H1 (cell line): ENCODE measurements around the gene C15orf62. TPM values are rescaled to one million over a fixed set of nuclear protein-coding genes. Genes with fewer than 3 reads are reported as not detected.

Source experiments
- CTCF ChIA-PET: fragments of 300-600 bp; sonication (Branson Sonifier 250); formaldehyde crosslinking; loops from one replicate; lab custom pipeline; 2021; ENCODE audit not compliant: partially characterized antibody; lab: Charles Lee
- POLR2A ChIA-PET: fragments of 300-600 bp; sonication (Branson Sonifier 250); formaldehyde crosslinking; loops from one replicate; lab custom pipeline; 2021; ENCODE audit warnings: inconsistent platforms; ENCODE audit not compliant: partially characterized antibody; lab: Charles Lee
- DNase-seq, 2 experiments: peaks; one replicate each; pipeline versions ENCODE4 v3.0.0 to v3.0.0-alpha.2; 2010 to 2022; ENCODE audit warnings: low spot score in 2 of 2, low read depth in 1 of 2, mixed read lengths in 1 of 2
- FAIRE-seq: peaks from 2 replicates; lab custom pipeline; 2011; peaks lifted over from hg19 to GRCh38; lab: Jason Lieb, UNC
- H2AFZ ChIP-seq: 2 replicates; pipeline ENCODE4 v1.8.1; 2012; ENCODE audit warnings: low read length, inconsistent platforms
- H2AK5ac ChIP-seq: 2 replicates; pipeline ENCODE4 v1.6.1; 2013; ENCODE audit warnings: low read depth, low read length
- H2BK120ac ChIP-seq: replicated peaks from 2 replicates; pipeline ENCODE3; 2013; ENCODE audit warnings: low read depth, low read length, inconsistent platforms
- H2BK12ac ChIP-seq: 2 replicates; pipeline ENCODE4 v1.6.1; 2013; ENCODE audit warnings: low read depth, low read length
- H2BK15ac ChIP-seq: 2 replicates; pipeline ENCODE4 v1.6.1; 2013; ENCODE audit warnings: low read length
- H2BK20ac ChIP-seq: 2 replicates; pipeline ENCODE4 v1.6.1; 2013; ENCODE audit warnings: low read length
- H2BK5ac ChIP-seq: 2 replicates; pipeline ENCODE4 v1.6.1; 2013; ENCODE audit warnings: low read depth, low read length
- H3K14ac ChIP-seq: 2 replicates; pipeline ENCODE4 v1.6.1; 2013; ENCODE audit warnings: inconsistent platforms; ENCODE audit not compliant: insufficient read length
- H3K18ac ChIP-seq: 2 replicates; pipeline ENCODE4 v1.6.1; 2013; ENCODE audit warnings: low read length; ENCODE audit errors: extremely low read depth
- H3K23ac ChIP-seq: 2 replicates; pipeline ENCODE4 v1.6.1; 2013; ENCODE audit warnings: inconsistent platforms; ENCODE audit not compliant: insufficient read length
- H3K23me2 ChIP-seq: 2 replicates; pipeline ENCODE4 v1.6.1; 2013; ENCODE audit warnings: low read depth, low read length
- H3K27ac ChIP-seq: 2 replicates; pipeline ENCODE4 v1.6.1; 2011; ENCODE audit warnings: low read depth, low read length, inconsistent platforms
- H3K27me3 ChIP-seq, 4 experiments: replicated peaks in 1 of 4; 1 replicate in 1 of 4; 2 replicates in 3 of 4; pipeline versions ENCODE4 v1.6.1 to v1.8.1; 2011 to 2013; ENCODE audit warnings: low read length in 3 of 4, mild to moderate bottlenecking in 3 of 4, inconsistent platforms in 2 of 4, mixed read lengths in 2 of 4, moderate library complexity in 1 of 4; ENCODE audit not compliant: control insufficient read depth in 3 of 4, insufficient read depth in 3 of 4; ENCODE audit errors: extremely low read depth in 1 of 4
- H3K36me3 ChIP-seq, 4 experiments: 2 replicates each; pipeline versions ENCODE4 v1.6.1 to v1.8.1; 2011 to 2013; ENCODE audit warnings: mild to moderate bottlenecking in 4 of 4, low read length in 3 of 4, moderate library complexity in 2 of 4, control low read depth in 1 of 4, inconsistent platforms in 1 of 4; ENCODE audit not compliant: insufficient read depth in 4 of 4, control insufficient read depth in 2 of 4
- H3K4ac ChIP-seq: replicated peaks from 2 replicates; pipeline ENCODE3; 2013; ENCODE audit warnings: low read length, low read depth, mixed read lengths, inconsistent platforms; ENCODE audit not compliant: insufficient read length
- H3K4me1 ChIP-seq, 4 experiments: replicated peaks in 1 of 4; 1 replicate in 1 of 4; 2 replicates in 3 of 4; pipeline versions ENCODE4 v1.6.1 to v1.8.1; 2011 to 2013; ENCODE audit warnings: low read length in 3 of 4, inconsistent platforms in 2 of 4, mixed read lengths in 1 of 4; ENCODE audit not compliant: insufficient read depth in 4 of 4, control insufficient read depth in 3 of 4
- H3K4me2 ChIP-seq, 2 experiments: 2 replicates each; pipeline versions ENCODE4 v1.6.1 to v1.8.1; 2011 to 2013; ENCODE audit warnings: low read depth in 2 of 2, low read length in 2 of 2, control low read depth in 1 of 2, inconsistent platforms in 1 of 2, mild to moderate bottlenecking in 1 of 2; ENCODE audit not compliant: insufficient read depth in 1 of 2
- H3K4me3 ChIP-seq, 4 experiments: fragments of 200-600, 300-600 bp in 1 of 4; sonication (generic), shearing (Covaris generic), sonication (Bioruptor Twin) in 1 of 4; 2 replicates each; pipeline versions ENCODE4 v1.5.1 to v1.8.1; 2011 to 2016; ENCODE audit warnings: low read length in 4 of 4, low read depth in 3 of 4, control low read depth in 2 of 4, inconsistent platforms in 2 of 4, mild to moderate bottlenecking in 2 of 4, mixed read lengths in 1 of 4, moderate library complexity in 1 of 4; ENCODE audit not compliant: insufficient read depth in 2 of 4; ENCODE audit errors: extremely low read depth in 1 of 4
- H3K56ac ChIP-seq: replicated peaks from 2 replicates; pipeline ENCODE3; 2013; ENCODE audit warnings: low read depth, mild to moderate bottlenecking, mixed read lengths, low read length, inconsistent platforms; ENCODE audit not compliant: insufficient read length
- H3K79me1 ChIP-seq: 2 replicates; pipeline ENCODE4 v1.6.1; 2013; ENCODE audit warnings: low read depth, low read length, control low read depth
- H3K79me2 ChIP-seq, 2 experiments: 2 replicates each; pipeline versions ENCODE4 v1.6.1 to v1.8.1; 2012 to 2013; ENCODE audit warnings: low read length in 2 of 2, mild to moderate bottlenecking in 2 of 2, inconsistent platforms in 1 of 2; ENCODE audit not compliant: insufficient read depth in 2 of 2, control insufficient read depth in 1 of 2
- H3K9ac ChIP-seq, 4 experiments: replicated peaks in 1 of 4; 1 replicate in 1 of 4; 2 replicates in 3 of 4; pipeline versions ENCODE4 v1.6.1 to v1.8.1; 2011 to 2013; ENCODE audit warnings: low read depth in 3 of 4, low read length in 3 of 4, control low read depth in 2 of 4, mild to moderate bottlenecking in 2 of 4, moderate library complexity in 2 of 4, inconsistent platforms in 1 of 4; ENCODE audit errors: extremely low read depth in 1 of 4
- H3K9me3 ChIP-seq, 2 experiments: 2 replicates each; pipeline versions ENCODE4 v1.6.1 to v1.8.1; 2012 to 2013; ENCODE audit warnings: mild to moderate bottlenecking in 2 of 2, moderate library complexity in 2 of 2, control low read depth in 1 of 2, inconsistent platforms in 1 of 2, low read depth in 1 of 2, low read length in 1 of 2, mixed read lengths in 1 of 2; ENCODE audit not compliant: insufficient read depth in 2 of 2
- H4K20me1 ChIP-seq, 2 experiments: replicated peaks in 1 of 2; 2 replicates each; pipeline versions ENCODE3 to v1.8.1; 2011 to 2013; ENCODE audit warnings: inconsistent platforms in 2 of 2, low read length in 2 of 2, mild to moderate bottlenecking in 1 of 2; ENCODE audit not compliant: insufficient read depth in 2 of 2, control insufficient read depth in 1 of 2
- H4K5ac ChIP-seq: 2 replicates; pipeline ENCODE4 v1.6.1; 2013; ENCODE audit warnings: low read length, low read depth, mixed read lengths, inconsistent platforms; ENCODE audit not compliant: insufficient read length
- H4K8ac ChIP-seq: 2 replicates; pipeline ENCODE4 v1.8.0; 2013; ENCODE audit warnings: mild to moderate bottlenecking, moderate library complexity, low read length, inconsistent platforms; ENCODE audit not compliant: insufficient read depth; ENCODE audit errors: extremely low read depth
- H4K91ac ChIP-seq: replicated peaks from 2 replicates; pipeline ENCODE3; 2013; ENCODE audit warnings: low read length, mixed read lengths, inconsistent platforms; ENCODE audit not compliant: insufficient read length
- MAFK ChIP-seq: IDR thresholded peaks from 2 replicates; pipeline ENCODE4 v1.6.1; 2012; ENCODE audit warnings: low read depth, mild to moderate bottlenecking, improper control_type of control experiment, low read length
- POLR2AphosphoS5 ChIP-seq: IDR thresholded peaks from 2 replicates; pipeline ENCODE4 v1.6.1; 2011; ENCODE audit warnings: low read depth, low read length
- SIRT6 ChIP-seq: IDR thresholded peaks from one replicate; pipeline ENCODE4 v1.7.1; 2012; ENCODE audit warnings: low read length, inconsistent platforms
- USF2 ChIP-seq: IDR thresholded peaks from 2 replicates; pipeline ENCODE4 v1.6.1; 2011; ENCODE audit warnings: low read length, improper control_type of control experiment
- ZNF274 ChIP-seq: IDR thresholded peaks from 2 replicates; pipeline ENCODE4 v1.7.0; 2012; ENCODE audit warnings: low read length, borderline replicate concordance; ENCODE audit errors: extremely low read depth
- WGBS, 2 experiments: shearing (Covaris generic) in 1 of 2; methylation state at CpG; one replicate each; pipeline versions ENCODE4 v1.1.6 to v1.1.7; 2013 to 2015; ENCODE audit warnings: low lambda C conversion rate in 2 of 2, mixed read lengths in 2 of 2, inconsistent platforms in 1 of 2, low coverage in 1 of 2, missing lambda C conversion rate in 1 of 2; ENCODE audit not compliant: insufficient replicate concordance in 2 of 2, insufficient coverage in 1 of 2, insufficient read length in 1 of 2; ENCODE audit errors: extremely low coverage in 1 of 2, missing lambda C conversion rate in 1 of 2; 5-methylcytosine and 5-hydroxymethylcytosine counted together
- polyA plus RNA-seq, 7 experiments: library from polyadenylated mRNA; depleted of rRNA in 3 of 7; stranded (reverse) in 5 of 7; unstranded in 2 of 7; fragments of >200 nt in 5 of 7; fragments of 200-250 nt in 2 of 7; gene quantifications; 1 replicate in 5 of 7; 2 replicates in 1 of 7; 4 replicates in 1 of 7; pipeline versions ENCODE4 v1.2.1 to v1.2.3, GENCODE V29; 2011 to 2013; ENCODE audit warnings: missing spikeins in 2 of 7, mixed read lengths in 2 of 7
- total RNA-seq: library from RNA; stranded (reverse); fragmentation: NEBNext Ultra II Directional; extraction: Animal tissue kit (Norgen Biotek cat#: 25700); gene quantifications from 2 replicates; pipeline ENCODE4 v1.2.1, GENCODE V29; 2021

C15orf62 gene
- total and polyA plus RNA-seq, 2 of the 8 experiments (the other 6 are each of a cell fraction or from before 2014, with no cell fraction given): 0.06 to 0.56 TPM

- H3K36me3 ChIP-seq: peaks cover 3 to 36% (median 10%) of the 10 kb centered on the region in 4 experiments; a peak in 7 of 8 replicates
- DNase-seq (no peak), FAIRE-seq (no peak)
- H2BK120ac ChIP-seq: no peak overlapping the region
- H3K23me2 ChIP-seq: no peaks in the 10 kb centered on the region
- no peak overlapping the region for H4K8ac ChIP-seq
- no peak overlapping the region for H2BK5ac ChIP-seq
- 100% methylated on average over 1 of the region's 1 CpG; no CpG with 5 or more reads in 1 of the 2 experiments for WGBS, 2 experiments
- H4K20me1 ChIP-seq: no peaks in the 10 kb centered on the region
- no peak overlapping the region for H3K4ac ChIP-seq
- H3K4me1 ChIP-seq: no peaks in the 10 kb centered on the region
- H4K91ac ChIP-seq: no peak overlapping the region
- H2BK20ac ChIP-seq: no peak overlapping the region
- no peak overlapping the region for H3K27ac ChIP-seq
- H3K4me3 ChIP-seq: no peak overlapping the region
- H2BK15ac ChIP-seq: no peak overlapping the region
- no peak overlapping the region for H3K14ac ChIP-seq
- no peaks in the 10 kb centered on the region for H3K9me3 ChIP-seq
- H4K5ac ChIP-seq: no peak overlapping the region
- ChIA-PET POLR2A (interaction anchor here (0.6 kb wide), 1 partner anchor 139 kb away, joined by 3 read pairs; no protein-coding TSS in a partner anchor), CTCF (interaction anchor here (1.1 to 1.2 kb wide), 2 partner anchors 45 to 171 kb away, joined by 3 read pairs; no protein-coding TSS in a partner anchor)
- TF ChIP-seq USF2: no peak
- no peak for TF ChIP-seq POLR2AphosphoS5
- TF ChIP-seq ZNF274: no peak
- TF ChIP-seq SIRT6: no peak
- no peak for TF ChIP-seq MAFK
- H3K56ac ChIP-seq: no peak overlapping the region
- no peak overlapping the region for H3K18ac ChIP-seq
- H3K23ac ChIP-seq: no peak overlapping the region
- no peaks in the 10 kb centered on the region for H3K79me2 ChIP-seq
- H2AFZ ChIP-seq: no peak overlapping the region
- H3K9ac ChIP-seq: no peak overlapping the region
- H2BK12ac ChIP-seq: no peak overlapping the region
- H3K4me2 ChIP-seq: no peak overlapping the region
- no peaks in the 10 kb centered on the region for H3K79me1 ChIP-seq
- no peak overlapping the region for H2AK5ac ChIP-seq
- H3K27me3 ChIP-seq: no peaks in the 10 kb centered on the region
Observed at GRCh38 chr15:40721701-40722100, 48.1 kb upstream of the C15orf62 start.
